Esophagus muscularis mucosa (tissue), 4 donors: ENCODE data around the gene SIM1. TPM values are rescaled to one million over a fixed set of nuclear protein-coding genes. Genes with fewer than 3 reads are reported as not detected.

Experiments used
- DNase-seq: peaks from one replicate; pipeline ENCODE4 v3.0.0-alpha.2; 2017; ENCODE audit errors: extremely low spot score
- H3K27ac ChIP-seq, 4 donors: fragments of 200-600 bp; sonication (generic); replicated peaks in 1 of 4; 1 replicate in 3 of 4; 2 replicates in 1 of 4; pipeline ENCODE4 v1.5.1; 2016 to 2019; ENCODE audit warnings: mild to moderate bottlenecking in 1 of 4
- H3K27me3 ChIP-seq, 4 donors: fragments of 200-600 bp; sonication (generic); one replicate each; pipeline versions ENCODE4 v1.5.1 to v1.6.0; 2016 to 2019
- H3K36me3 ChIP-seq, 4 donors: fragments of 200-600 bp; sonication (generic); one replicate each; pipeline ENCODE4 v1.5.1; 2016 to 2019
- H3K4me1 ChIP-seq, 4 donors: fragments of 200-600 bp; sonication (generic); one replicate each; pipeline ENCODE4 v1.5.1; 2016 to 2019
- H3K4me3 ChIP-seq, 4 donors: fragments of 200-600 bp; sonication (generic); 1 replicate in 2 of 4; 2 replicates in 2 of 4; pipeline ENCODE4 v1.5.1; 2016 to 2019; ENCODE audit warnings: mild to moderate bottlenecking in 4 of 4, moderate library complexity in 1 of 4
- H3K9me3 ChIP-seq, 4 donors: fragments of 200-600 bp; sonication (generic); 1 replicate in 3 of 4; 2 replicates in 1 of 4; pipeline ENCODE4 v1.5.1; 2016 to 2019
- EP300 ChIP-seq: sonication (generic); formaldehyde crosslinking; IDR thresholded peaks from one replicate; pipeline ENCODE4 v1.6.1; 2017; ENCODE audit warnings: antibody characterized with exemption
- POLR2A ChIP-seq: fragments of 450-650 bp; IDR thresholded peaks from one replicate; pipeline ENCODE4 v1.6.1; 2017; ENCODE audit warnings: antibody characterized with exemption, moderate library complexity, mild to moderate bottlenecking, low read depth
- POLR2AphosphoS5 ChIP-seq, 2 donors: sonication (generic); formaldehyde crosslinking; IDR thresholded peaks; one replicate each; pipeline ENCODE4 v1.6.1; 2017; ENCODE audit warnings: antibody characterized with exemption in 2 of 2
- WGBS: methylation state at CpG from one replicate; pipeline ENCODE4 v1.1.5; 2018; 5-methylcytosine and 5-hydroxymethylcytosine counted together
- intact Hi-C: fragments of 100-400 bp; cut with DNase I; formaldehyde crosslinking; loops from one replicate; pipeline ENCODE4 v1.15.1; 2023
- total RNA-seq, 4 donors: library from RNA; depleted of rRNA; stranded (reverse); fragments of >200 nt; gene quantifications; one replicate each; pipeline versions ENCODE4 v1.1.0 to v1.2.1, GENCODE V29; 2016
- TF ChIP-seq, protein P1 (sequence below), 3 experiments: fragments of 200-600 bp in 2 of 3; fragments of 450-650 bp in 1 of 3; sonication (generic) in 2 of 3; IDR thresholded peaks; one replicate each; pipeline ENCODE4 v1.5.1; 2017 to 2019; ENCODE audit warnings: antibody characterized with exemption in 3 of 3, mild to moderate bottlenecking in 2 of 3, moderate library complexity in 1 of 3

SIM1 gene
- total RNA-seq, 4 donors from 2014 or later: not detected

DNA sequence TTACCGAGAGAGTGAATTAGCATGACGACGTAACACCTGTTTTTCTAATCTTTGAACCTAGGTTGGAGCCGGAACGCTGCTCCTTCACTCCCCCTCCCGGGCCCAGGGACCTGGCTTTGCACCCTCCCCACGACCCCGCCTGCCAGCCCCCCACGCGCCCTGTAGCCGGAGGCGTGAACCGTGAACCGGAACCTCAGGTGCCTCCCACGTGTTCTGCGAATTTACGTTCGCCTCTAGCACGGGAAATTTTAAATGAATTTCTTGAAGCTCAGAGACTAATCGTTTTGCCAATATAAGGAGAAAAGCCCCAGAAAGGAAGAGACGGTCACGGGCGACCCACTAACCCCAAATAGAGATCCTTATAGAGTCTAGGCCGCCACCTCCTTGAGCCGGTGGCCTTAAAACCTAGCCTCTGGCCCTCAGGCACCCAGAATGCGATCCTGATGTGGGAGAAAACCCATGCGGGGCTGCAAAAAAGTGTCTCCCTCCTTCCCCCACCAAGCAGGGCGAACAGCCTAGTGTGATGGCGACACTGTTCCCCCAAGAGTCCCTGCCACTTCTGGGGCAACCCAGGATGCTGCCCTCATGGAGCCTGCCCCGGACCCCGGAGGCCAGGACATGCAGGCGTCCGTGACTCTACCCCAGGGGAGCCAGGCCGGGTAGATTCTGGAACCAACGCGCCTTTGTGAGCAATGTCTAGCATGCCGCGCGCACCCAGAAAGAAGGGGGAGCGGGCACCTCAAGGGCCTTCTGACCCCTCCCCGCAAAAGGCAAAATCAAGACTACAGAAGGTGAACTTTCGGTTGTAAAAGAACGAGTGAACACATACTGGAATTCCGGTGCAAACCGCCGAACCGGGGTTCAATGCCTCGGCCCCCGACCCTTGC is 2.7 kb upstream of the SIM1 start:
- intact Hi-C loops: no loop called here
- no peak for TF ChIP-seq EP300
- TF ChIP-seq POLR2AphosphoS5 (IDR thresholded peaks at IDR 0.05): no peak
- TF ChIP-seq POLR2A: no peak
- TF ChIP-seq, protein P1, sequence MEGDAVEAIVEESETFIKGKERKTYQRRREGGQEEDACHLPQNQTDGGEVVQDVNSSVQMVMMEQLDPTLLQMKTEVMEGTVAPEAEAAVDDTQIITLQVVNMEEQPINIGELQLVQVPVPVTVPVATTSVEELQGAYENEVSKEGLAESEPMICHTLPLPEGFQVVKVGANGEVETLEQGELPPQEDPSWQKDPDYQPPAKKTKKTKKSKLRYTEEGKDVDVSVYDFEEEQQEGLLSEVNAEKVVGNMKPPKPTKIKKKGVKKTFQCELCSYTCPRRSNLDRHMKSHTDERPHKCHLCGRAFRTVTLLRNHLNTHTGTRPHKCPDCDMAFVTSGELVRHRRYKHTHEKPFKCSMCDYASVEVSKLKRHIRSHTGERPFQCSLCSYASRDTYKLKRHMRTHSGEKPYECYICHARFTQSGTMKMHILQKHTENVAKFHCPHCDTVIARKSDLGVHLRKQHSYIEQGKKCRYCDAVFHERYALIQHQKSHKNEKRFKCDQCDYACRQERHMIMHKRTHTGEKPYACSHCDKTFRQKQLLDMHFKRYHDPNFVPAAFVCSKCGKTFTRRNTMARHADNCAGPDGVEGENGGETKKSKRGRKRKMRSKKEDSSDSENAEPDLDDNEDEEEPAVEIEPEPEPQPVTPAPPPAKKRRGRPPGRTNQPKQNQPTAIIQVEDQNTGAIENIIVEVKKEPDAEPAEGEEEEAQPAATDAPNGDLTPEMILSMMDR (IDR thresholded peaks at IDR 0.05): no peak
- Histone ChIP-seq H3K27ac (no peak overlapping the region), H3K36me3 (no peaks in the 10 kb centered on the region), H3K4me1 (peaks cover 15 to 39% (median 22%) of the 10 kb centered on the region in 4 donors), H3K4me3 (no peak overlapping the region), H3K9me3 (no peaks in the 10 kb centered on the region), H3K27me3 (peaks cover 13 to 97% (median 80%) of the 10 kb centered on the region in 4 donors)
- peak; percentile 64 for DNase-seq
- WGBS: 12% methylated on average over 38 of the region's 49 CpGs

DNA sequence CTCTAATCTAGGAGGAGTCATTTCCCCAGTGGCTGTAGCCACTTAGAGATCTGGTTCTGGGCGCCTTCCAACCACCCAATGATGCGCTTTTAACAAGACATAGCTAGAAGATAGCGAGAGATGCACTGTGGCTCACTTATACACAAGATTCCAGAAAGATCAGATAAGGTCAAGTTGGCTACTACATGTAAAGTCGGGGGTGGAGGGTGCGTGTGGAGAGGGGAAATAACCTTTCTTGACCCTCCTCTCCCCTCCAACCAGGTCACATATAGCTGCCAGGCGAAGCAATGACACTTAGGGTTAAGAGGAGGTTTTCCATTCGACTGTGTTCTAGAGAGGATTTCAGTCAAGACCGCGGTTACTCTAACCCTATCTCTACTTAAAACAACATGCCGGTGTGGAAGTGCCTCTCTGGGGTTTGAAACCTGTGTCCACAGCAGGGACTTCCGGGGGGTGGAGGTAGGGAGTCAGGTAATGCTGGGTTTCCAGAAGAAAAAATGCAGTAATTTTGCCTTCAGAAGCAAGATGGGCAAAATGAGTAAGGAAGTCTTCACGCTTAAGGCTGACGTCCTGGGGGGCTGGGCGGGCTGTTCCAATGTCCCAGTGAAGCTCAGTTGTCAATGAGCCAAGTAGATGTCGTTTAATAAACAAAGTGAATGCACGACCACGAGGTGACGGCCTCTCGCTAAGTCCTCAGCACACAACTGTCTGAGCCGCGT is 1.8 kb upstream of the SIM1 start:
- Histone ChIP-seq H3K4me3 (no peak overlapping the region), H3K27ac (no peak overlapping the region), H3K36me3 (no peaks in the 10 kb centered on the region), H3K27me3 (peaks cover 13 to 100% (median 87%) of the 10 kb centered on the region in 4 donors), H3K9me3 (no peaks in the 10 kb centered on the region), H3K4me1 (peaks cover 15 to 39% (median 22%) of the 10 kb centered on the region in 4 donors)
- DNase-seq: peak; percentile 82
- TF ChIP-seq POLR2A (no peak), POLR2AphosphoS5 (IDR thresholded peaks at IDR 0.05) (no peak), EP300 (no peak)
- TF ChIP-seq, protein P1 (IDR thresholded peaks at IDR 0.05): no peak
- WGBS: 6% methylated on average over 21 of the region's 21 CpGs
- intact Hi-C loops: no loop called here

DNA sequence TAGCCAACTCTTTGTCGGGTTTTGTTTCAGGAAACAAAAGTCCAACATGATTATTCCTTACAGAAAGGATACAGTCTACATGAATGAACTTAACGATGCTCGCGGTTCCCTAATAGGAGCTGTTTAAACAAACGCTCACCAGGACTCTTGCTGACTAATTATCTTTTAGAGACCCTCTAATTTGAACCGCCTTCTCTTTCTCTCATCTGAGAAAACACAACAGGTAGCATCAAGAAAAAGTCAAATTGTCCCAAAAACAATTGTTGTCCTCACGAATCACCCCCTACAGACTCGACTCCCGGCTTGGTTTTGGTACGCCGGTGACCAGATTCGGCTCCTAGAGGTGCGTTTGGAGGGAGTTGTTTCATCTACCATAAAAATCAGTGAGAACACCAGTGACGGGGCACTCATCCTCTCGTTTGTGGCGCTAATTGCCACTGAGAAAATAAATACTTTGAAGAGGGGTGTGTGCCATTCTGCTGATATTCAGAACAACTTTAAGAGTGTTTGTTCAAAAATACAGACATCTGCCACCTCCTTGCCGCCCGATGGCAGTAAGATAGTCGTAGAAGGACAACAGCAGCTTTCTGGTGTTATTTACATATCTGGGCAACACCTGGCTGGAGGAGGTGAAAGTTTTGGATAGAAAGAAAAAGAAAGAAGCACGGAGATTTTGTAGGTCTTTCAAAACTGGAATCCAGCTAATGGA is 1.1 kb upstream of the SIM1 start:
- no peak overlapping the region for H3K27ac ChIP-seq
- H3K4me1 ChIP-seq: peaks cover 15 to 45% (median 28%) of the 10 kb centered on the region in 4 donors
- intact Hi-C loops: no loop called here
- DNase-seq: peak; percentile 74
- H3K9me3 ChIP-seq: no peaks in the 10 kb centered on the region
- no peaks in the 10 kb centered on the region for H3K36me3 ChIP-seq
- WGBS: 17% methylated on average over 20 of the region's 20 CpGs
- peaks cover 19 to 100% (median 90%) of the 10 kb centered on the region in 4 donors for H3K27me3 ChIP-seq
- no peak for TF ChIP-seq EP300
- H3K4me3 ChIP-seq: no peak overlapping the region

DNA sequence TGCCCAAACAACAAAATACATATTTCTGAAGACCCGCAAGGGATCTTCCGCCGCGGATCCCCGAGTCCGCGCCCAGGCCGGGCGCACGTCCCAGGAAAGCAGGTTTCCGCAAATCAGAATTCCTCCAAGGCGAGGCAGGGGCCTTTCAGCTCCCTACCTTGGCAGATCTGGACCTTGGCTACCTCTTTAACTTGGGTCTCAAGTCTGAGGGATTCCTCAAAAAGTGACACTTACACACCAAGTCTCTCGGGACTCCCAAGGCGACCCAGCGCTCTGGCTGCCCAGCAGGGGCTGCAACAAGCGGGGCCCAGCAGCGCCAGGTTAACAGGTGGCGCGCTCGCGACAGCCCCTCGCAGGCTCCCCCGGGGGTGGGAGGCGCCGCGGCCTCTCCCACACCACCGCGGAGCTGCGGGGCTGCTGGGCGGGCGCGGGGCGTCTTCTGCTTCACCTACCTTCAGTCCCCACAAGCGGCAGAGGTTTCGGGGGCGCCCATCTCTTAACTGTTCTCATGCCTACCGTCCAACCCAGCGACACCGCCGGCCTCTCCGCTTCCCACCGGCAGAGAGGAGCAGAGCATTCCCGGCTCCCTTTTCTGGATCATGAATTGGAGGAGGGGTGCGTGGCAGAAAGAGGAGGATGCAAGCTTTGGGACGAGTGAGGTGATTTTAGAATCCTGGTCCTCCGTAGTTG is 414 bp downstream of the SIM1 start:
- H3K4me1 ChIP-seq: peaks cover 15 to 45% (median 28%) of the 10 kb centered on the region in 4 donors
- peak overlapping the region; percentile 31 to 46 (median 36) for H3K4me3 ChIP-seq
- H3K36me3 ChIP-seq: no peaks in the 10 kb centered on the region
- intact Hi-C loops: no loop called here
- H3K27ac ChIP-seq: no peak overlapping the region
- 2% methylated on average over 31 of the region's 46 CpGs for WGBS
- H3K27me3 ChIP-seq: peaks cover 19 to 100% (median 99%) of the 10 kb centered on the region in 4 donors
- DNase-seq: peak; percentile 75
- no peaks in the 10 kb centered on the region for H3K9me3 ChIP-seq
- TF ChIP-seq POLR2AphosphoS5 (IDR thresholded peaks at IDR 0.05): no peak
- no peak for TF ChIP-seq EP300
- TF ChIP-seq, protein P1 (IDR thresholded peaks at IDR 0.05): no peak
- TF ChIP-seq POLR2A: no peak
